HG03575 (cell line): ENCODE data around the gene FOXP1.
"Not testable (repeated sequence)": the region's sequence is repeated elsewhere in the genome, so short reads cannot be mapped to it uniquely, and the experiment has no call there.

Source experiments
- ATAC-seq: cut with Tn5 transposase; IDR thresholded peaks from one replicate; pipeline ENCODE4 v1.9.1; 2021; ENCODE audit not compliant: unreplicated experiment, insufficient number of reproducible peaks, low FRiP score; ENCODE audit errors: extremely low read depth

FOXP1 gene

DNA sequence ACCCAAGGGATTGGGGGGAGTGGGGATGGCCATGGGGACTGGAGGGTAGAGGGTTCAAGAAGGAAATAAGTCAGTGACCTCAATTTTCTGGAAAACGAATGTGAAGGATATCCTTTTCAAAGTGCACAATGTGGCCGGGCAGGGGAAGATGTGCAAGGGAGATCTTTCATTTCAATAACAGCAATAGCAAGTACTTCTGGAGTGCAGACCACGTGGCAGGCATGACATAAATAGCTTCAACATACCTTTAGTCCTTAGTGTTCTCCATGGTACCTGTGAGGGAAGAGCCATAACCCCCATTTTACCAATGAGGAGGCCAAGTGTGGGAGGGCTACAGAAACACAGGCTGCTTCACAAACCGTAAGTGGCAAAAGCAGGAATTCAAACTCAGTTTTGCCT, 138.7 kb downstream of the FOXP1 start:
- no peak for ATAC-seq

- peak; percentile 92 for ATAC-seq
Measured at GRCh38 chr3:71444028-71444860, 139.3 kb downstream of the FOXP1 start.

DNA sequence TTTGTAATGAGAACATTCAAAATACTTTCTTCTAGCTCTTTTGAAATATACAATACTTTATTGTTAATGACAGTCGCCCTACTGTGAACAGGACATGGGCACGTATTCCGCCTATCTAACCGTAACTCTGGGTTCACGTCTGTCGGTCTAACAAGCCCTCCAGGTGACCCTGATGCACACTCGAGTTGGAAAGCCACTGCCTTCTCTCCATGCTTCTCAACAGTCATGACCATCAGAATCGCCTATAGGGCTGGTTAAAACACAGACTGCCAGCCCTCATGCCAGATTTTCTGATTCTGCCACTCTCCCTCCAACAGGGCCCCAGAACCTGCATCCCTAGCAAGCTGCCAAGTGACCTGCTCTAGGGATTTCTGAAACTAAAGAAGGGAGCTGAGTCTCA, 140.2 kb downstream of the FOXP1 start:
- no peak for ATAC-seq

GRCh38 chr3:71442652-71443042, 140.9 kb downstream of the FOXP1 start:
- no peak for ATAC-seq

DNA sequence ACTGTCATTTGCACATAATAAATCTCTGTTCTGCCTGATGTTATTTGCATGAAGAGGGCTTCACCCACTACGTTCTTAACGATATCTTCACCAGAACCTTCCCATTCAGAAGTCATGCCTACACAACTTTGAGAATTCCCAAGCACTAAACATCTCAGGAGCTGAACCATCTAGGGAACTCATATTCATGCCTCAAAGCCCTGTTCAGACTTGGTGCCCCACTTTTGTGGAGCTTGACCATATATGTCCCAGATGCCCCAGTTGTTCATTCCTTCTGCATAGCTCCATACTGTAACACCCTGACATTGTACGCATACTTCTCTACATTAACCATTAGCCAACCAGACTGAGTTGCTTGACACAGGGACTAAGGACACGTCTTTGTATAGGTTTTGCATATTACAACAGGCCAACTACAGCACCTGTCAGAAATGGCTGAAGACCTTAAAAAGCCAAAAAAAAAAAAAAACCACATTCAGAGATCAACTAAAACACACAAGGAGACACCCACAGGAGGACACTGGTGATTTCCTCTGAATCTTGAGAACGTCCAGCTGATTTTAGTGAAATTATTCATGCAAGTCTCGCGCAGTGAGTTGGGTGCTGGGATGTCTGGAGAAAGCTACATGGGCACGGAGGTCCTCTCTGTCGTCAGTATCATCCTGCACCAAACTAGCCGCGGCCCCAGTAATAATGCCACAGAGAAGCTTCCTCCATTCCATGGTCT, 141.4 kb downstream of the FOXP1 start:
- no peak for ATAC-seq

DNA sequence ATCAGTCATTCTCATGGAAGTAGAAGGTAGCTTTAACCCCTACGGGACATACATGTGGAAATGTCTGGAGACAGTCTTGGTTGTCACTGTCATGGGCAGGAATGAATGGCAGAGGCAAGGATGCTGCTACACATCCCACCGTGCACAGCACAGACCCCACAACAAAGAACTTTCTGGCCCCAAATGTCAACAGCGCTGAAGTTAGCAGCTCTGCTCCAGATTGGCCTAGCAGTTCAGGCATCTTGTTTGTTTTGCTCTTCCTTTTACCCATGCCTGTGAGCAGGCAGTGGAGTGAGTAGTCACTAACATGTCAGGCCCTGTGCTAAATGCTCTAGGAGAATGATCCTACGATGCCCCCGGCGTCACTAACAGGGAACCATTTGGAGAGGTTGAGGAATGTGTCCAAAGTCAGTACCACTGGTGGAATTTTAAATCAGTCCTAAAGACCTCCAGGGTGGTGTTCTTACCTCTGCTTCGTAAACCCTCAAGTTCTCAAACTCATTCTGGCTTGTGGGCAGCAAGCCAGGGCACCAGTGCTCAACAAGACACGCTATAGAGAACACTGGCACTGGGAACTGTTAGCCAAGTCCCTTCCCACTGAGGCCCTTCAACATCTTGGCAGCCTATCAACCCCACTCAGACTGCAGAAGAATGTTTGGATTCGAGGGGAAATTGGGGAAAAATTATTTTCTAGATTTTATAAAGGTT, 142.2 kb downstream of the FOXP1 start:
- no peak for ATAC-seq

DNA sequence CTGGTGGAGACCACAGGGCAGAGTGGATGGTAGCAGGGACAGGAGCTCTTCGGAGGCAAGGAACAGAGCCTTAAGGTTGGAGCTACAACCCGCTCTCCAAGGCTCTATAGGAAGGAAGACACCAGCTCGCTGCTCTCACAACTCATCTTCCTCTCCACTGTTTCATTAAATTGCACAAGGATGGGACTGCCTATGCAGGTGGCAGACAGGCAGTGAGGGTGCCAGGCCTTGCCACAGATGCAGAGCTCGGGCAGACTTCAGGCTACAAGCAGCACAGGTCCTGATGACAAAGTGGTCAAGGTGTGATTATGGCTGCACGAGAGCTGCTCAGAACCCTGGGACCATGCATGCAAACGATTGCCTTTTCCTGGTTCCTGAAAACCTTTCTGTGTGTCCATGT, 144.6 kb downstream of the FOXP1 start:
- no peak for ATAC-seq

DNA sequence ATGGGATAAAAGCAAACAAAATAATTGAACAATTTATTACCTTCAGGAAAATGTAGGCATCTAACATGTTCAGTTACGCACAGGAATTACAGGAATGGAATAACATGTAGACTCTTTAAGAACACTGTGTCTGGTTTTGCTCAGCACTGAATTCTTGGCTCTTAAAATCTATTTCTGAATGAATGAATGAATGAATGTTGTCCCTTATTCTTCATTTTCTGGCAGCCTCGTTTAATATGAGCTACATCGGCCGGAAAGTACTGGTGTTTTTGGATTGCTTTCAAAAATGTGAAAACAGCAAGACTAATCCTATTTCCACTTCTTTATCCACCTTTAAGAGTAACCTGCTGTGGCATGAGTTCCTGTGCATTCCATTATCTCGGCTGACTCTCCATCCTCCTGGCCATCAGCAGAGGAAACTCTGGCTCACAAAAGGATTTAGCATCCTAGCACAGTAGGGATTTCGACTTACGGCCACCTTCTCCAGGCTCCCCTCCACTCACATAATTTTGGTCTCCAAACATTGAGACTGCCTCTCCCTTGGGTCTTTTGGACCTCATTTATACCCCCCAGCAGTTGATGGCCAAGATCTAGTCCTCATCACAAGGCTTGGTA, 145.3 kb downstream of the FOXP1 start:
- no peak for ATAC-seq

GRCh38 chr3:71436337-71436736, 147.2 kb downstream of the FOXP1 start:
- ATAC-seq: no peak

DNA sequence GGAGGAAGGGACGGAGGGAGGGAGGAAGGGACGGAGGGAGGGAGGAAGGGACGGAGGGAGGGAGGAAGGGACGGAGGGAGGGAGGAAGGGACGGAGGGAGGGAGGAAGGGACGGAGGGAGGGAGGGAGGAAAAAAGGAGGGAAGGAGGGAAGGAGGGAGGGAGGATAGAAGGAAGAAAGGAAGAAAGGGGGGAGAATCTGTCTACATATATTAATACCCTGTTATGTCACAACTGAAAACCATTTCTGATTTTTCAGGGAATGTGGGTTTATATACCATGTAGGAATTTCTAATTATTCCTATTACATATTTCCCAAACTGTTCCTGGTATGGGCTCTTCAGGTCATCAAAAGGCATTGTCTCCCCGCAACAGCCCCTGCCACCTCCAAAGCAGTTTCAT, 147.7 kb downstream of the FOXP1 start:
- ATAC-seq: not testable (repeated sequence)

GRCh38 chr3:71433631-71434030, 149.9 kb downstream of the FOXP1 start:
- no peak for ATAC-seq

GRCh38 chr3:71432044-71432975, 151.2 kb downstream of the FOXP1 start:
- no peak for ATAC-seq

DNA sequence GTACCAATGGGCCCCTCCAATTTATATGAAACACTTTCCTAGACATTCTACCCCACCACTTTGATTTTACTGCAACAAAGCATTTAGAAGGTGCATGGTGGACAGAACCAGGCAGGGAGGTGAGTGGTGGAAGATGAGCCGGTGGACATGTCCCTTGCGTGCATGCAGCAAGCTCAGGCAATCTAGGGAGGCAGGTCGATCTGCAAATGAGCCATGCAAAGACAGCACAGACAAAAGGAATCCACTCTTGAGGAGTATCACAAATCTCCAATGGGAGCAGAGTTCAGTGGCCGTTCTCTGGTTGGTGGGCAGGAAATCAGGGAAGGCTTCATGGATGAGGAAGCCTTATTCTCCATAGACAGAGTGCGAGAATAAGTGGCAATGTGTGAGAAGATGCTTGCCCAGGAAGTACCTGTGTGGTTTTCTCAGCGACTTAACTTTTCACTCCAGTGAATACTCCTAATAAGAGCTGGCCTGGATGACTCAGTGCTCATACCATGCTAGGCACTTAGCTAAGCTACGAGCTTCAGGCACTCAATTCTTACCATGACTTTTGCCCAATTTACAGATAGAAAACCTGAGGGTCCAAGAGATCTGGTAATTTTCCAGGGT, 152.5 kb downstream of the FOXP1 start:
- ATAC-seq: no peak

- no peak for ATAC-seq
Measured at GRCh38 chr3:71429597-71429988, 153.9 kb downstream of the FOXP1 start.

DNA sequence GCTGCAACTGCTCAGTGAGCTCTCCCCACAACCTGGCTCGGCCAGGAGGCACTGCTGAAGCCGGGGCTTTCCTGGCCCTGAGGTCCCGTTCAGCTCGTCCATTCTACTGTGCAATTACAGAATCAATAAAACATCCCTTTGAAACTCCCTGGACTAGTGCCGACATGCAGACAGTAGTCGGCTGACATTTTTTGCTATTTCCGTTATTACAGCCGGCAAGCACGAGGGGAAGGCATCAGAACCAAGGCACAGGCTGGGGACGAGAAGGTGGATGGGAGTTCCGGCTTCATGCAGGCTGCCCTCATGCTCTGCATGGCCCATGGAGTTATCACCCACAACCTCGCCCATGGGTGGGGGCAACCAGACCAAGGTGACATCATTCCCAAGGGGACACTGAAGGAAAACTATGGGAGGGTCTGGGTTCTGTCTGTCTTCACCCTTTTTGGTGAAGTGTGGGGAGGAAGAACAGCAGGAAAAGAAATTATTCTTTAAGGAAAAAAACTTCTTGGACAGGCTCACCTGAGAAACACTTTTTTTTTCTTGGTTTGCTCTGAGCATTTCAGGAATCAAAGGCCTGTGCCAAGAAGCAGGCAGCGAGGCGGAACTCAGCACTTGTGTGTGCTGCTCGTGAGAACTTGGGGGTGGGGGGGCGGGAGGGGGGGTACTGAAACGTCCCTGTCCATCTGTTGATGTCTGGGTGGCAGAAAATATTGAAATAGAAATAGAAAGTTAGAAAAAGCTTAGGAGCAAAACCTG, 154.5 kb downstream of the FOXP1 start:
- no peak for ATAC-seq

DNA sequence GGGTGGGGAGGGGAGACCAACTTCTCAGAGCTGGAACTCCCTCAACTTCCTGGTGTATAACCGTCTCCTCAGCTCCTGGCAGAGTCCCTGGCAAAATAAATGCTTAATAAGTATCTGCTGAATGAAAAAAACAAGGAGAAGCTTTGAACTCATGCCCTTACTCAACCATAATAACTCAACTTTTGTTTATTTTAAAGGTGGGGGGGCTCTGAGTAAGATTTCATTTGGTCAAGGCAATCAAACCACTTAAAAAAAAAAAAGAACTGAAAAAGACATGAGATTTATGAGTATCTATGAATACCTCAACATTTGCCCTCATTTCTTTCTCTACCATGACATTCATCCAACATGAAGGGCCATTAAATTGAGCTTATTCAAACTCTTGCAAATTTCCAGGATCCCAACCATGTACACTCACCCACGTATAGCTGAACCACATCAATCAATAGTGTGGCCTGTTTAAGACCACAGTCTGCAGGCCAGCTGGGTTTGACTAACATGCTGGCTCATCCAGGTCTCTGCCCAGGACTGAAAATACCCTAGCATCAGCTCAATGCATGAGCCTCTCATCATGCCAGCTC, 157.9 kb downstream of the FOXP1 start:
- ATAC-seq: no peak
